HG02981 (cell line): ENCODE results near the gene PTTG1IP.
A peak's percentile ranks its signal among the peaks of the same experiment; 100 is the strongest.
"Not testable (repeated sequence)": the region's sequence is repeated elsewhere in the genome, so short reads cannot be mapped to it uniquely, and the experiment has no call there.

Source experiments
- ATAC-seq: cut with Tn5 transposase; IDR thresholded peaks from one replicate; pipeline ENCODE4 v1.9.1; 2021; ENCODE audit warnings: mild to moderate bottlenecking, moderate library complexity; ENCODE audit not compliant: unreplicated experiment

The PTTG1IP gene

DNA sequence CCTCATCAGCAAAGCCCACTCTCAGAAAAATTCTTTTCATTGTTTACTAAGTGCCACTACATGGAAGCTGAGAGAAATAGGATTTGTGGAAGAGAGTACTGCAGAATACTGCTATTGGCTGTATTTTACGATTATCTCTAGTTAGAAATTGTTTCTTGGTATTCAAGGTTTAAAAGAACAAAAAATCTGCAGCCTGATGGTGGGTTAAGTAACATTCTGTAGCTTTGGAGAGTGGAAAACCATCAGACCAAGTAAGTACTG, 27.3 kb downstream of the PTTG1IP start:
- ATAC-seq = no peak

DNA sequence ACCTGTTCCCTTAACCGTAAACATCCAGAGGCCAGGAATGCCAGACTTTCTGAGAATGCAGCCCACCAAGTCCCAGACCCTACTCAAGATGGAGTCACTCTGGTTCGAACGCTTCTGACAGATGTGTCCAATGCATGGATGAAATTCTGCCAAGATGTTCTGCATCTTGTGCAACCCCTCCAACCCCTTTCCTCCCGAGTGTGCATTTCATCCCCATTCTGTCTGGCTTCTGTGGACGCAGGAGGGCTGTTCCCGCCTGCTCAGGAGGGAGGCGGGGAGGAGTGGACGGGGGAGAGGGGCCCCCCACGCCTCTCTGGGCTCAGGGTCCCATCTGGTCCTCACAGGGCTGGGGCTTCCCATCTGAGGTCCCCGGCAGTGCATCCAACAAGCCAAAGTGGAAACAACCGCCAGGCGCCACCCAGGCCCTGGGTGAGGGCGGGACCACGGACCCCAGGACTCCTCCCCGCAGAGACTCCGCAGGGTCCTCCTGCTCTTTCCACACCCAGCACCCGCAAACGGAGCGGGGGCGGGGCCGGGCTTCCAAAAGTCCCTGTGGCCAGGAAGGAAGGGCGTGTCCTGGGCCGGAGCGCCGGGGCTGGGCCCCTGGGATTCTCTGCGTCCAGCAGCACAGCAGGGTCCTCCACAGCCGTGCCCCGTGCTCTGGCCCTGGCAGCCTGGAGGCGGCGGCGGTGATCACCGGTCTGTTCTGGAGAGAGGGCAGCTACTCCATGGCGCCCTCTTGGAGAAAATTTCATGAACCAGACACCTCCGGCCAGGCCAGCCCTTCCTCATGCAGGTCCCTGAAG, 27.9 kb downstream of the PTTG1IP start:
- peak; percentile 65 for ATAC-seq

DNA sequence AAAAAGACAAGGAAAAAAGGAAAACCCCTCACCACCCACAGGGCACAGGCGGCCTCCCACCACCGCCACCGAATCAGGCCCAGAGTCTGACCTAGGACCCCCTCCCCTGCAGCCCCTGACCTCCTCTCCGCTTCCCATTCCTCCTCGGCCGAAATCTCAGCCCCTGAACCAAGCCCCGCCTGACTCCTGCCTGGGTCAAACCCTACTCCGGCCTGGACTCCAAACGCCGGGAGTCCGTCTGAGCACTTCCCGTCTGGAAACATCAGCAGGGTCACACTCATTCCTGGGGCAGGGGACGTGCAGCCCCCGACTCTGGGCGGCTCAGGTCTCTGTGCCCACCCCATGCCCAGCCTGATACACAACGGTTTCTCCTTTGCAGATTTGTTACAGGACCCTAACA, 29.2 kb downstream of the PTTG1IP start:
- no peak for ATAC-seq

DNA sequence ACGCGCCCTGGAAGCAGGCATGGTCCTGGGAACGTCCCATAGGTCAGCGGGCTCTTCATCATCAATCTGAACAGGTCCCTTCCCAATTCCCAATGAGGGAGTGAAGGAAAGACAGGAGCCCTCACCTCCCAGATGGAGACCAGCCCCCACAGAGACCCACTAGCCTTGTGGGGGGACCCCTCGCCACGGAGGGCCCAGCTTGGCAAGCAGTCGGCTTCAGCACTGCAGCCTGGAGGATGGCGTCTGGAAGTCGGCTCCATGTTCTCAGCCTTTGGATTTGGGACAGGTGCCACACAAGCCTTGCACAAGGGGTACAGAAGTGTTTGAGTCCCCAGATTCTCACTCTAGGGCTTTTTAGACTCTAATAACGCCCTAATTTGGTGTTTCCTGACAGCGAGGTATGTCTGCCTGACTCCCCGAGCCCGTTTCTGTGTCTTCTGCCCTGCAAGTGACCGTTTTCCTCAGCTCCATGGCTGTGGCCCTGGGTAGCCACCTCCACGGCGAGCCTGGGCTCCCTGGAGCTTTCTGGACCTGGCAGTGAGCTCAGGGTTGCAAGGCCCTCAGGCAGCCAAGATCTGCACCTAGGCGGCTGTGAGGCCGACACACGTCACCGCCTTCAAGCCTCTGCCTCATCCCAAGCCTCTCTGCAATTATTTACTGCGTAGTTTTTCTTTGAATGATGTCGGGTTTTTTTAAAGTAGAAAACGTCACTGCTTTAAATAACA, 30.6 kb downstream of the PTTG1IP start:
- no peak for ATAC-seq

DNA sequence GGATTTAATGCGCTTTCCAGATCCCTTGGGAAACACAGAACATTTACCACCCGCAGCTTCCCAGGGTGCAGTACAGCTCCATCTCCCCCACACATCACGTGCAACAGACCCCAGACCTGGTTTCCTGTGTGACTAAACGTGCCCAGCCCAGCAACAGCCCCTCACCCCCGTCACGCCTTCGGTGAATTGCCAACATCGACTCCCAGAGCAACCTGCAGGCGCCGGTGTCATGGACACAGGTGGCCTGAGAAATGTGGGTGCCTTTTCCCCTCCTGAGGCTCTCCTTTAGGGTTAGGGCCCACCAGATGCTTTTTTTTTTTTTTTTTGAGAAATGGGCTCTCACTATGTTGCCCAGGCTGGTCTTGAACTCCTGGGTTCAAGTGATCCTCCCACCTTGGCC, 31.4 kb downstream of the PTTG1IP start:
- no peak for ATAC-seq

DNA sequence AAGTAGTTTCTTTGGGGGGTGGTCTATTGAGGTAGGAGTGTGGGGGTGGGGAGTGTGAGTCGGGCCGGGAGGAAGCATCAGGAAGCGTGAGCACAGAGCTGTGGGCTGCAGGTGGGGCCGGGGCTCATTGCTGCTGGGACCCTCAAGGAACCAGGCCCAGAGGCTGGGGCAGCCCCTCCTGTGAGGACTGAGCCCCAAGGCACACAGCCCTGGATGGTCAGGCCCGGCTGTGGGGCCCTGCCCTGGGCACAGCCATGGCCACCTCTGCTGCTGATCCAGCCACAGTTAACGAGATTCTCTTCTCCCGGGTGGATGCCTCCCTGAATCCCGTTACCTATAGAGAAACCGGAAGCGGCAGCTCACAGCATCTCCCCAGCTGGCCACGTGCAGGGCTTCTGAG, 32.7 kb downstream of the PTTG1IP start:
- ATAC-seq = no peak

DNA sequence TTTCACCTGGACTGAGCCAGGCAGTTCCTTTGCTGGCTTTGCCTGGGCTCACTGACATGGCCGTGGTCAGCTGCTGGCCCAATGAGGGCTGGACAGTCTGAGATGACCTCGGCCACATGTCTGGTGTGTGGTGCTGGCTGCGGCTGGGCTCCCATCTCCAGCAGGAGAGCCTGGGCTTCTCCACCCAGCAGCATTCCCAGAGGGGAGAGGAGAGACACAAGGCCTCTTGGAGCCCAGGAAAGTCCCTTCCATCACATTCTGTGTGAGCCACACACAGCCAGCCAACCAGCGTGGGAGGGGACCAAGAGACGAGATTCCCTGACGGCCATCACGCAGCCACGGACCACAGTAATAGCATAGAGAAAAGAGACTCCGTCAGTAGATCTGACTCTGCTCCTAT, 34.5 kb downstream of the PTTG1IP start:
- no peak for ATAC-seq

DNA sequence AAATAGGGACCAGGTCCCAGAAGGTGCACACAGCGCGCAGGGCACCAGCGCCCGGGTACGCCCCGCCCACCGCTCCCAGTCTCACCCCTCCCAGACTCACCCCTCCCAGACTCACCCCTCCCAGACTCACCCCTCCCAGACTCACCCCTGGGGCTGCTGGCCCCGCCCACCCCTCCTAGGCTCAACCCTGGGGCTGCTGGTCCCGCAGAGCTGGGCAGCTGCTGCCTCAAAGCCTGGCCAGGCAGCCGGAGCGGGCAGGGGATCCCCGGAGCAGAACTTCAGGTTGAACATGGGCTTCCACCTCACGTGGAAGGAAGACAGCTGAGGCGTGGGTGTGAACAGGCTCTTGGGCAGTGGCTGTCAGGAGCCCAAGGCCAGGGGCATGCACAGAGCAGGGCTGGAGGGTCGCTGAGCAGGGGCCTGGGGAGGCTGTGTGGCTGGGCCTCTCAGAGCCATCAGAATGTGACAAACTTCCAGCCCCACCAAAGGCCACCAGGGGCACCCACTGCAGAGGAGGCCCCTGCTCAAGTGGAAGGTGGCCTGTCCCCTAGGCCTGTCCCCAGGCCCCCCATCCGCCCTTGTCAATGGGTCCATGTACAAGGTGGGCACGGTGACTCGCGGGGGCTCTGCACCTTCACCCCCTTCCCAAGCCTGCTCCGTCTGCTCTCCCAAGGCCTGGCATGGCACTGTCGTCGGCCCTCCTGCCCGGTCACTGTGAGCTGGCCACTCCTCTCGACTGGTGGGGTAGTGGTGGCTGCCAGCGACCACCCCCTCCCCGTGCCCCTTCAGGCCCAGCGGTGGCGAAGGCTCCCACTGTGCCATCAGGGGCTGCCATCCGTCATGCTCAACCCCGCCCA, 35.2 kb downstream of the PTTG1IP start:
- no peak for ATAC-seq

DNA sequence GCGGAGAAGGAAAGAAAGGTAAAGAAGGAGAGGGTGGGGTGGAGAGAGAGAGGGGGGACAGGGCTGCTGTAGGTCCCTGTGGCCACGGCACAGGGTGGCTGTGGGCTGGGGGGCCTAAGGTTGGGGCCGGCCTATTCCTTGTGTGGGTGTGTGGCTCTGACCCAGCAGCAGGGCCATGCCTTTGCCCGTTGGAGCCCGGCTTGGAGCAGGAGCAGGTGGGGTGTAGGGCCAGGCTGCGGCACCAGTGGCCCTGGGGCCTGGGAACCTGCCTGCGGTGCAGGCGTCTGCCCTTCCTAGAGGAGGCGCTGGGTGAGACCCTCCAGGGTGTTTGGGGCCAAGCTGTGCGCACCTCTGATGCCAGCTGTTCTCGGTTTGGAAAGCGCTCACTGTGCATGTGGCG, 36.0 kb downstream of the PTTG1IP start:
- ATAC-seq = no peak

DNA sequence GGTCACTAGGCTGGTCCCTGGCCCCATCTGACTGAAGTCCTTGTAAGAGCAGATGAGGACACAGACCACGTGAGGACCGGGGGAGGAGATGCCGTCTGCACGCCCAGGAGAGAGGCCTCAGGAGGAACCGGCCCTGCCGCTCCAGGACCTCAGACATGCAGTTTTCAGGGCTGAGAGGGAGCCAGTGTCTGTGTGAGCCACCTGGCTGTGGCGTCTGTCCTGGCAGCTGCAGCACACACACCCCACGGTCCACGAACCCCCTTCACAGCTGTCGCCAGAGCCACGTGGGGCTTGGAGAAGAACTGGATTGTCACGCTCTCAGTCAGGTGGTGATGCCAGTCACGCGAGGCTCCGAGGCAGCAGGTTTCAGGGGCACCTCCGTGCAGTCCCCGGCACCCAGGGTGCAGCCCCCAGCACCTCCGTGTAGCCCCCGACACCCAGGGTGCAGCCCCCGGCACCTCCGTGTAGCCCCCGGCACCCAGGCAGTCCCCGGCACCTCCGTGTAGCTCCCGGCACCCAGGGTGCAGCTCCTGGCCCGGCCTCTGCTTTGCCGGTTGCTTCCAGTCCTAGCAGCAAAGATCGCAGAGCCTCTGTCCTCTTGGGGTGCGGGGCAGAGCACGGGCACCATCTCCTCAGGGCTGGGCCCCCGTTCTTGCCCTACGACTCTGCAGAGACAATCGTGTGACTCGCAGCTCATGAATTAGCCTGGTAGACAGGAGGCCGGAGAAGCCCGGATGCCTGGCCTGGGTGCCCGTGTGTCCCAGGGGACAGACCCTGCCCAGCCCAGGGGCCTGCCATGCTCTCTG, 36.6 kb downstream of the PTTG1IP start:
- ATAC-seq = no peak

DNA sequence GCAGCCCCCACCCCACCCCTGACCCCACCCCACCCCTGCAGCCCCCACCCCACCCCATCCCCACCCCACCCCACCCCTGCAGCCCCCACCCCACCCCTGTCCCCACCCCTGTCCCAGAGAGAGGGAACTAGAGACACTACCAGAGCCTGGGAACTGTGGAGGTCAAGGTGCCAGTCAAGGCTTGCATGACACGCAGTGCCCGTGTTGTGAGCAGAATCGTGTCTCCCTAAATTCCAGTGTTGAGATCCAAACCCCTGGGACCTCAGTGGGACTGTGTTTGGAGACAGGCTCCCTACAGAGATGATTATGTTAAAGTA, 37.2 kb downstream of the PTTG1IP start:
- ATAC-seq = no peak

DNA sequence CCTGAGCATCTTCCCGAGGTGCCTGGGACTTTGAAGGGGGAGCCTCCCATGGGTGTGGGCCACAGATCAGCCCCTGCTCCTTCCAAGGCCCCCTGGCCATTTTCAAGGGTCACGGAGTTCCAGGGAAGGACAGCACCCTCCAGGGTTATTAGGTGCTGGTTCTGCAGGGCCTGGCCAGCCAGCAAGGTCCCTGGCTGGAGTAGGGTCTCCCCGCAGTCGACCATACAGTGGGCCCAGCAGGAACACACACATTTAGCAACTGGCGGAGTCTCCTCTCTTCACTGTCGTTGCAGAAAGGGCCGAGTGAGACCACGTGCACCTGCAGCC, 37.9 kb downstream of the PTTG1IP start:
- ATAC-seq = no peak

DNA sequence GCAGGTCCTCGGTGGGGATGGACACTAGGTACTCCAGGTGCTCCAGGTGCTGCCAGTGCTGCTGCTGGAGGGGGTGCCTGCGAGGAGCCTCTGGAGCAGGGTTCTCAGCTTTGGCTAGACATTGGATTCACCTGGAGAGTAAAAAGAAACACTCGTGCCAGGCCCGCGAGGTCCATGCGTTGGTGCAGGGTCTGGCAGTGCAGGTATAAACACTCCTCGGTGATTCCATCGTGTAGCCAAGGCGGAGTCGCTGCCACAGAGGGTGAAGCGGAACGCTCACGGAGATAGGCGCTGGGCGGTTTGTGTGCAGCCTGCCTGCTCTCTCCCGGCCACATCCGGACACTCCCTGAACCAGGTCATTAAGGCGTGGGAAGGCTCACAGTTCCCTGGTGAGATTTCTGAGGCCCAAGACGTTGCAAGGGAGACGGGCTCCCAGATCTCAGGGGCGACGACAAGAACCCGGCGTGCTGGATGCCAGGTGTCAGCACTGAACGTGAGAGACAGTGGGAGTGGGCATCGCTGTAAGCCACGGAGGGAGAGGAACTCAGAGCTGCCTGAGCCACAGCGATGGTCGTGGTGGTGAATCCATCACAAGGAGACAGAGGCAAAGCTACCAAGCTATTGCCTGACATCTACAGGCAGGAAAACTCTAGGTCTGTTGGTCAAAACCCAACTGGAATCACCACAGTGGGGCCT, 38.4 kb downstream of the PTTG1IP start:
- no peak for ATAC-seq

DNA sequence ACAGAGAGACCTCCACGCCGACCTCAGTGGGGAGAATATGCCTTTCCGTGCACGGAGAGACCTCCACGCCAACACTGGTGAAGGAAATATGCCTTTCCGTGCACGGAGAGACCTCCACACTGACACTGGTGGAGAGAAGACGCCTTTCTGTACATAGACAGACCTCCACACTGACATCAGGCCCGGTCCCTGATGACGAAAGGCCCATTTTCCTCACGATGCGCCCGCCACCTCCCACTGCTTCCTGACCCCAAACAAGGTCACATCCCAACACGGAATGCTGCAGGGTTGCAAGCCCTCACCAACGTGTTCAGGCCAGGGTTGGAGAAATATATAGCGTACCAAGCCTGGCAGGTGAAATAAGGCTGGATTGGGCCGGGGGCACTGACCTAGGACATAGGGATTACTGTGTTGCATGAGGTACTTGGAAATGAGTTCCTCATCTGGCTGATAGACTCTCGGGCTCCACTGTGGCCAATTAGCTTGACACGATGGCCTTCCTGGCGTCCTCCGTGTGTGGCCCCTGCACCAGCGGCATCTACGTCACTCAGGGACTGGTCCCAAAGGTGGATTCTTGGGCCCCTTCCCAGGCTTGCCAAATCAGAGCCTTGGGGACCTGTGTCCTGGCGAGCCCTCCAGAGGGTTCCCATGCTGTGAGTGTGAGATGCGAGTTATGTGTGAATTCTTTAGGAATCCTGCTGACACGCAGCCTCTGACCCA, 39.1 kb downstream of the PTTG1IP start:
- ATAC-seq = no peak

DNA sequence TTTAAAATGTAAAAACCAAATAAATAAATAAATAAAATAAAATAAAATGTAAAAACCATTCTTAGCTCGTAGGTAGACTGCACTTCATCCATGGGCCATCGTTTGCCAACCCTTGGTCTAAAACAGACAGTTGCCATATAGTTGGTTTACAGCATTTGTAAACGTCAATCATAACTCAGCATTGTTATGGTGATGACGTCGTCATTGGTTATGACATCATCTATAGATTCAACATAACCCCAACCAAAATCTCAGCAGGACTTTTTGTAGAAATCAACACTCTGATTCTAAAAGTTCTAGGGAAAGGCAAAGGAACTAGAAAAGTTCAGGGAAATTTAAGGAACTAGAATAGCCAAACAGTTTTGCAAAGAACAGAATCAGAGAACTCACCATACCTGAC, 39.8 kb downstream of the PTTG1IP start:
- no peak for ATAC-seq

DNA sequence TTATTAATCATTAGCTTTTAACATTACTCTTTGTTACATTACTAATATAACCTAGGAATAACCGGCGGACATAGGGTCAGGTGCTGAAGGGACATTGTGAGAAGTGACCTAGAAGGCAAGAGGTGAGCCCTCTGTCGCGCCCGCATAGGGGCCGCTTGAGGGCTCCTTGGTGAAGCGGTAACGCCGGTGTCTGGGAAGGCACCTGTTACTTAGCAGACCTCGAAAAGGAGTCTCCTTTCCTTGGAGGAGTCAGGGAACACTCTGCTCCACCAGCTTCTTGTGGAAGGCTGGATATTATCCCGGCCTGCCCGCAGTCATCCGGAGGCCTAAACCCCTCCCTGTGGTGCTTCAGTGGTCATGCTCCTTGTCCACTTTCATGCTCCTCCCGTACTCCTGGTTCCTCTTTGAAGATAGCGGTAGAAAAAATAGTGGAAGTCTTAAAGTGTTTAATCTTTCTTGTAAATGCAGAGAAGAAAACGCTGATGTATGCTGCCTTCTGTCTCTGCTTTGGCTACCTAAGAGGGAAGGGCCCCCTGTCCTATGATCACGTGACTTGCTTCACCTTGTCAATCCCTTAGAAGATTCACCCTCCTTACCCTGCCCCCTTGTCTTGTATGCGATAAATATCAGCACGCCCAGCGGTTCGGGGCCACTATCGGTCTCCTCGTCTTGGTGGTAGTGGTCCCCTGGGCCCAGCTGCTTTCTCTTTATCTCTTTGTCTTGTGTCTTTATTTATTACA, 40.8 kb downstream of the PTTG1IP start:
- ATAC-seq = not testable (repeated sequence)

DNA sequence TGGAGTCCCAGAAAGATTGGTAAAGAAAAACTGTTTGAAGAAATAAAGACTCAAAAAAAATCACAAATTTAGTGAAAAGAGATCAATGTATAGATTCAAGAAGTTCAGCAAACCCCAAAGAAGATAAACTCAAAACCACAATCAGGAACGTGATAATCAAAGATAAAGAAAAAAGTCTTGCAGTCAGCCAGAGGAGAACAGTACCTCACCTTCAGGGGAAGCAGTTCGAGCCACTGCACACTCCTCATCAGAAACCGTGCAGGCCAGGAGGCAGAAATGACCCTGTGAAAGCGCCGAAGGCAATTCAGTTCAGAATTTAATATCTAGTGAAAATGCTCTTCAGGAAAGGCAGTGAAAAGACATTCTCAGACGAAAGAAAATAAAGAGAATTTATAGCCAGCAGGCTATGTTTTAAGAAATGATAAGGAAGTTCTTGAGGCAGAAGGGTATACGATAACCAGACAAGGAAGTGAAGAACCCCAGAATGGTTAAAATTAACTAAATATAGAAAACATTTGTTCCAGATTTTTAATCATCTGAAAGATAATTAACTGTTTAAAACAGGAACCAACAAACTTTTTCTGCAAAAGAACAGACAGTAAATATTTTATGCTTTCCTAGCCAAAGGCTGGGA, 42.1 kb downstream of the PTTG1IP start:
- ATAC-seq = no peak

DNA sequence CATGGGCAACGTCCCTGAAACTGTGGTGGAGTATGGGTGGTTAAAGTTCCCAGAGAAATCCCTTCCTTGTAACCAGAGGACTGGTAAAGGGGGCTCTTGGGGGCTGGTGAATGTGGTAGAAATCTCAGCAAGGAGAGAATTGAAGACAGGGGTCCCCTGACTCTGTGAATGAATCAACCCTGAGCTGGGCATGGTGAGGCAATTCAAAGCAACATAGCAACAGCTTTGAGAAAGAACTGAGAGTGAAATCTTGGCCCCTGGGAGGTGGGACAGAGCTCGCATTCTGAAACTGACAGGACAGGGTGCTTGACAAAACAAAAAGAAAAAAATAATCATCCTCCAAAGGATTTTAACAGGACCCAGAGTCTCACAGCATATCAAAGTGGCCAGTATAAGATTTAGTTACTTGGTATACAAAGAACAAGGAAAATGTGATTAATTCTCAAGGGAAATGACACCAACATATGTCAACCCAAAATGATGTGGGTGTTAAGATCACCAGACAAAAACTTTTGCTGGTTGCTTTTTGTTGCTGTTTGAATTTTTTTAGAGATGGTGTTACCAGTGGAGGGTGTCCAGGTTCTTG, 43.9 kb downstream of the PTTG1IP start:
- no peak for ATAC-seq
